ENCODE results near the gene C4BPB. TPM values are rescaled to one million over a fixed set of nuclear protein-coding genes. Genes with fewer than 3 reads are reported as not detected.

The C4BPB gene
- total and polyA plus RNA-seq, 2 of the 4 experiments (the other 2 are of a cell fraction), result not detected

DNA sequence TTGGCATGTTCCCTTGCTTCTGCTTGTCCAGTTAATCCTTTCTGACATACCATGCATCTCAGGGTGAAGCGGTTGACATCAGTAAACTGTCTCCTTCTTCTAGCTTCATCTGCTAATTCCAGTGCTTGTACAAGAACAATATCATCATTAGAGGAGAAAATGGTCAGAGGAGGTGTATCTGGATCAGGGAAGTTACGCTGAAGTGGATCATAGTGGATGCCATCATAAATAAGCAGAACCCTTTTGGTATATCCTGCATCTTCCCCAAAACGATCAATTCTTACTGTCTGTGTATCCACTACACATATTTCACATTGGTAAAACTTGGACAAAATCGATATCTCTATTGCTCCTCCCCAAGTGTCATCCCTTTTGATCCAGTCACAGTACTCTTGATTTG is 39.6 kb upstream of the C4BPB start:
- Histone ChIP-seq H4K20me1 (ENCODE audit: insufficient read depth, low read length) (peaks cover 10% of the 10 kb centered on the region; the same call in 1 of the 2 replicates), H4K91ac (ENCODE audit: insufficient read depth, low read depth, low read length) (no peak overlapping the region), H4K5ac (ENCODE audit: low read depth, low read length) (no peak overlapping the region), H3K4ac (ENCODE audit: low read depth, low read length) (no peak overlapping the region), H3K79me1 (ENCODE audit: low read depth in 1 of 2, low read length in 2 of 2) (peaks cover 13 to 34% of the 10 kb centered on the region in 2 experiments), H3K23ac (ENCODE audit: low read depth, low read length) (no peak overlapping the region), H3K14ac (replicated peaks; ENCODE audit: low read depth, low read length) (no peak overlapping the region), H2AFZ (replicated peaks; ENCODE audit: low read length, poor library complexity) (no peak overlapping the region), H4K8ac (ENCODE audit: low read depth in 2 of 2, low read length in 2 of 2) (no peak overlapping the region), H3K27me3 (ENCODE audit: control insufficient read depth, insufficient read depth, low read length) (peaks cover 4% of the 10 kb centered on the region; the same call in 1 of the 2 replicates), H3K9me3 (ENCODE audit: control insufficient read depth, insufficient read depth, low read length) (no peaks in the 10 kb centered on the region), H2BK20ac (ENCODE audit: low read depth, low read length) (no peak overlapping the region), H3K4me1 (ENCODE audit: control insufficient read depth, insufficient read depth, low read length) (peaks cover 4% of the 10 kb centered on the region; the same call in 1 of the 2 replicates), H3K4me3 (ENCODE audit: insufficient read depth, low read depth, low read length) (no peak overlapping the region), H3K27ac (ENCODE audit: insufficient read depth, low read length) (no peak overlapping the region), H2BK120ac (ENCODE audit: low read depth, low read length) (no peak overlapping the region), H2BK15ac (ENCODE audit: low read depth, low read length) (no peak overlapping the region), H3K36me3 (ENCODE audit: control insufficient read depth, insufficient read depth, low read length) (peaks cover 7% of the 10 kb centered on the region), H3K4me2 (ENCODE audit: low read depth, low read length) (peak overlapping the region; percentile 95; the same call in 1 of the 2 replicates), H2AK9ac (replicated peaks; ENCODE audit: low read depth, low read length, poor library complexity) (no peak overlapping the region), H3K56ac (ENCODE audit: extremely low read depth, insufficient read depth, low read length) (no peak overlapping the region), H3K9me1 (ENCODE audit: insufficient read depth, low read length) (peaks cover 7% of the 10 kb centered on the region), H2AK5ac (ENCODE audit: low read depth, low read length) (no peak overlapping the region), H3K9ac (ENCODE audit: low read depth, low read length) (no peak overlapping the region), H2BK5ac (ENCODE audit: low read depth, low read length, poor library complexity, severe bottlenecking) (no peak overlapping the region), H3K18ac (ENCODE audit: low read depth, low read length) (no peak overlapping the region)
- ChIA-PET POLR2A (ENCODE audit: unreplicated experiment) (no interaction called here), CTCF (interaction anchor here (1.0 kb wide), 1 partner anchor 45 kb away, joined by 3 read pairs; no protein-coding TSS in a partner anchor)
- WGBS, 2 experiments (ENCODE audit: extremely low coverage in 2 of 2, insufficient read length in 1 of 2), result 79% methylated on average over 2 of the region's 4 CpGs; no CpG with 5 or more reads in 1 of the 2 experiments
- TF ChIP-seq CEBPB (IDR thresholded peaks at IDR 0.05; ENCODE audit: low read depth, low read length) (no peak), MXI1 (IDR thresholded peaks at IDR 0.05; ENCODE audit: borderline replicate concordance, low read depth, low read length) (no peak), BHLHE40 (IDR thresholded peaks at IDR 0.05; ENCODE audit: low read depth, low read length) (no peak), RAD21 (IDR thresholded peaks at IDR 0.05; ENCODE audit: low read length) (no peak), NFE2L2 (IDR thresholded peaks at IDR 0.05; ENCODE audit: low read depth, low read length) (no peak), FOS (IDR thresholded peaks at IDR 0.05; ENCODE audit: low read depth, low read length) (no peak), CHD1 (IDR thresholded peaks at IDR 0.05; ENCODE audit: low read depth, low read length) (no peak), POLR2A (IDR thresholded peaks at IDR 0.05; ENCODE audit: low read depth, low read length) (no peak)
- TF ChIP-seq, protein P1, sequence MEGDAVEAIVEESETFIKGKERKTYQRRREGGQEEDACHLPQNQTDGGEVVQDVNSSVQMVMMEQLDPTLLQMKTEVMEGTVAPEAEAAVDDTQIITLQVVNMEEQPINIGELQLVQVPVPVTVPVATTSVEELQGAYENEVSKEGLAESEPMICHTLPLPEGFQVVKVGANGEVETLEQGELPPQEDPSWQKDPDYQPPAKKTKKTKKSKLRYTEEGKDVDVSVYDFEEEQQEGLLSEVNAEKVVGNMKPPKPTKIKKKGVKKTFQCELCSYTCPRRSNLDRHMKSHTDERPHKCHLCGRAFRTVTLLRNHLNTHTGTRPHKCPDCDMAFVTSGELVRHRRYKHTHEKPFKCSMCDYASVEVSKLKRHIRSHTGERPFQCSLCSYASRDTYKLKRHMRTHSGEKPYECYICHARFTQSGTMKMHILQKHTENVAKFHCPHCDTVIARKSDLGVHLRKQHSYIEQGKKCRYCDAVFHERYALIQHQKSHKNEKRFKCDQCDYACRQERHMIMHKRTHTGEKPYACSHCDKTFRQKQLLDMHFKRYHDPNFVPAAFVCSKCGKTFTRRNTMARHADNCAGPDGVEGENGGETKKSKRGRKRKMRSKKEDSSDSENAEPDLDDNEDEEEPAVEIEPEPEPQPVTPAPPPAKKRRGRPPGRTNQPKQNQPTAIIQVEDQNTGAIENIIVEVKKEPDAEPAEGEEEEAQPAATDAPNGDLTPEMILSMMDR (conservative IDR thresholded peaks at IDR 0.05; ENCODE audit: low read depth, low read length), result no peak
- no TSS peak for BruUV-seq (replicated peaks)
- ATAC-seq (ENCODE audit: low read depth) (no peak), DNase-seq (no peak)
- in situ Hi-C loops (cut with MboI; ENCODE audit: low sequenced_read_pairs), result no loop called here
- dilution Hi-C loops (cut with HindIII; ENCODE audit: low sequenced_read_pairs, unreplicated experiment), result no loop called here
- intact Hi-C loops (cut with micrococcal nuclease), result no loop called here
